ENCODE data around the gene ABCD3. TPM values are rescaled to one million over a fixed set of nuclear protein-coding genes. Genes with fewer than 3 reads are reported as not detected.

The ABCD3 gene
- total and polyA plus RNA-seq, 2 of the 13 experiments (the other 11 are each of a cell fraction or from before 2014, with no cell fraction given), result 27.5 to 166 TPM

GRCh38 chr1:94425821-94426484, 7.8 kb downstream of the ABCD3 start (continued):
- TF ChIP-seq ZNF407 (CRISPR knock-in tag; IDR thresholded peaks at IDR 0.05; ENCODE audit: not compliant biosample characterization) (no peak), MXI1 (IDR thresholded peaks at IDR 0.05; ENCODE audit: borderline replicate concordance, low read depth, low read length) (no peak), FOXA3 (CRISPR knock-in tag; IDR thresholded peaks at IDR 0.05) (peak; percentile 96), ELF1 (CRISPR knock-in tag; IDR thresholded peaks at IDR 0.05) (no peak), ZNF589 (CRISPR knock-in tag; conservative IDR thresholded peaks at IDR 0.05) (no peak), RBM39 (IDR thresholded peaks at IDR 0.05; ENCODE audit: low read depth, low read length, poor library complexity, severe bottlenecking) (no peak), DNMT3B (CRISPR knock-in tag; conservative IDR thresholded peaks at IDR 0.05) (no peak), MXD1 (CRISPR knock-in tag; IDR thresholded peaks at IDR 0.05) (no peak), BCLAF1 (IDR thresholded peaks at IDR 0.05) (no peak), ZNF543 (CRISPR knock-in tag; IDR thresholded peaks at IDR 0.05) (no peak), HMG20A (CRISPR knock-in tag; IDR thresholded peaks at IDR 0.05; ENCODE audit: borderline replicate concordance) (peak; percentile 94), ZNF468 (CRISPR knock-in tag; IDR thresholded peaks at IDR 0.05) (no peak), EZH2 (conservative IDR thresholded peaks at IDR 0.05; ENCODE audit: low read depth, low read length) (no peak), NCOR1 (IDR thresholded peaks at IDR 0.05; ENCODE audit: borderline replicate concordance, low read length) (peak; percentile 70; the same call in 1 of the 2 replicates), ETV5 (CRISPR knock-in tag; IDR thresholded peaks at IDR 0.05; ENCODE audit: borderline replicate concordance) (no peak; the same call in 1 of the 2 replicates), E2F1 (CRISPR knock-in tag; IDR thresholded peaks at IDR 0.05) (no peak), ZNF510 (CRISPR knock-in tag; IDR thresholded peaks at IDR 0.05; ENCODE audit: low read depth) (no peak)

All from HepG2 (cell line).